ENCODE data around the gene MYF6.
A peak's percentile ranks its signal among the peaks of the same experiment; 100 is the strongest.

MYF6 gene

DNA sequence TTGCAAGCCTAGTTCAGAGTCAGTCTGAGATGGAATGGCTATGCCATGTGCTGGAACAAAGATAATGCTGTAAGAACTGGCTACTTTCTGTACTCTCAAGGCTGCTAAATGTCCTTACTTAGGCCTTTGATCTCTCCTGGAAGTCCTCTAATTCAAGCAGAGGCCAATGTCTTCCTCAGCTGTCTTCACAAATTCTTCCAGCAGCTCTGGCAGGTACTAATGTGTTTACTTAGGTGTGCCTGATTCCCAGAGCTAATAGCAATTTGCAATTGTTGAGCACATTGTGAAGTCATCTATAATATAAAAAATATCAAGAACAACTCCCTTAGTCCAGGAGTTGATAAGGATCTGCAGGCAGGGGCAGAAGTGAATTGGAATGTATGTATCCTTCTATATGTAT, 5.4 kb downstream of the MYF6 start:
- Histone ChIP-seq H3K27ac (ENCODE audit: low read depth, low read length) (no peak overlapping the region), H3K4me1 (ENCODE audit: control insufficient read depth, low read depth, low read length) (peaks cover 5% of the 10 kb centered on the region), H3K36me3 (ENCODE audit: control insufficient read depth, insufficient read depth, low read length) (no peaks in the 10 kb centered on the region), H2BK120ac (ENCODE audit: low read depth, low read length) (no peak overlapping the region), H4K8ac (ENCODE audit: low read depth, low read length) (no peak overlapping the region), H2AK5ac (ENCODE audit: low read length) (no peak overlapping the region), H3K9ac (ENCODE audit: low read length) (no peak overlapping the region), H2BK5ac (ENCODE audit: low read length) (no peak overlapping the region), H3K4me3 (ENCODE audit: low read length) (no peak overlapping the region), H3K23ac (ENCODE audit: low read length) (no peak overlapping the region), H4K5ac (ENCODE audit: low read length) (no peak overlapping the region), H2BK15ac (replicated peaks; ENCODE audit: low read depth) (no peak overlapping the region), H3K4me2 (ENCODE audit: low read length) (no peak overlapping the region), H3K79me2 (ENCODE audit: control insufficient read depth, insufficient read depth, low read length) (no peaks in the 10 kb centered on the region), H3K18ac (ENCODE audit: low read length) (no peak overlapping the region), H3K79me1 (ENCODE audit: low read length) (no peaks in the 10 kb centered on the region), H3K56ac (ENCODE audit: low read length) (no peak overlapping the region), H3K4ac (ENCODE audit: low read depth, low read length) (no peak overlapping the region), H3K27me3 (ENCODE audit: insufficient read depth, low read length, poor library complexity) (peaks cover 2% of the 10 kb centered on the region)
- no peak for DNase-seq

- H2BK5ac ChIP-seq (ENCODE audit: low read length), result no peak overlapping the region
- H3K23ac ChIP-seq (ENCODE audit: low read length), result no peak overlapping the region
- H3K4me1 ChIP-seq (ENCODE audit: control insufficient read depth, low read depth, low read length), result peaks cover 5% of the 10 kb centered on the region
- H3K4me3 ChIP-seq (ENCODE audit: low read length), result no peak overlapping the region
- H2BK15ac ChIP-seq (replicated peaks; ENCODE audit: low read depth), result no peak overlapping the region
- H2BK120ac ChIP-seq (ENCODE audit: low read depth, low read length), result no peak overlapping the region
- H3K27ac ChIP-seq (ENCODE audit: low read depth, low read length), result no peak overlapping the region
- no peak overlapping the region for H2AK5ac ChIP-seq (ENCODE audit: low read length)
- no peak overlapping the region for H4K5ac ChIP-seq (ENCODE audit: low read length)
- no peak overlapping the region for H3K9ac ChIP-seq (ENCODE audit: low read length)
- H3K18ac ChIP-seq (ENCODE audit: low read length), result no peak overlapping the region
- no peak for DNase-seq
- no peaks in the 10 kb centered on the region for H3K36me3 ChIP-seq (ENCODE audit: control insufficient read depth, insufficient read depth, low read length)
- peaks cover 2% of the 10 kb centered on the region for H3K27me3 ChIP-seq (ENCODE audit: insufficient read depth, low read length, poor library complexity)
- no peaks in the 10 kb centered on the region for H3K79me1 ChIP-seq (ENCODE audit: low read length)
- no peaks in the 10 kb centered on the region for H3K79me2 ChIP-seq (ENCODE audit: control insufficient read depth, insufficient read depth, low read length)
- no CpG with 5 or more reads among the region's 4 CpGs for WGBS (ENCODE audit: extremely low coverage, insufficient coverage, low lambda C conversion rate)
- H3K4ac ChIP-seq (ENCODE audit: low read depth, low read length), result no peak overlapping the region
- H4K8ac ChIP-seq (ENCODE audit: low read depth, low read length), result no peak overlapping the region
- H3K4me2 ChIP-seq (ENCODE audit: low read length), result no peak overlapping the region
- H3K56ac ChIP-seq (ENCODE audit: low read length), result no peak overlapping the region
Measured at GRCh38 chr12:80713419-80713818, 6.0 kb downstream of the MYF6 start.

DNA sequence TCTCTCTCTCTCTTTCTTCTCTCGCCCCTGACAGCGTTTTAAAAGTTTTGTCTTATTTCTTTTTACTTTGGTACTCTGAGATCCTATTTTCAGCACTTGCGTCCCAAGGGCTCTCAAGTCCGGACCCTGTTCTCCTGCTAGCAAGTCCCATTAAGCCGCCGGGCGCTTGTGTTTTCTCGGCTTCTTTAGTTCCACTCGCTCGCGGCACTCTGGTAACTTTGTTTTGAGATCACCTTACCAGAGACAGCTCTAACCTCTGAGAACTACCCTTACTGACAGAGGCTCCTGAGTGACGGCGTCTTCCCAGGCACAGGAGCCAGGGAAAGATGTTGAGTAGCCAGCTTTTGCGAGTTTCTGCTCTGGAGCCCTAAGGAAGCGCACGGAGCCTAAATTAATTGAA, 6.6 kb downstream of the MYF6 start:
- Histone ChIP-seq H3K79me2 (ENCODE audit: control insufficient read depth, insufficient read depth, low read length) (no peaks in the 10 kb centered on the region), H3K4me2 (ENCODE audit: low read length) (peak overlapping the region; percentile 32), H3K4me3 (ENCODE audit: low read length) (no peak overlapping the region), H3K4me1 (ENCODE audit: control insufficient read depth, low read depth, low read length) (peaks cover 5% of the 10 kb centered on the region), H3K27ac (ENCODE audit: low read depth, low read length) (no peak overlapping the region), H3K18ac (ENCODE audit: low read length) (no peak overlapping the region), H3K79me1 (ENCODE audit: low read length) (no peaks in the 10 kb centered on the region), H2BK5ac (ENCODE audit: low read length) (no peak overlapping the region), H2BK15ac (replicated peaks; ENCODE audit: low read depth) (no peak overlapping the region), H3K56ac (ENCODE audit: low read length) (peak overlapping the region; percentile 22), H2BK120ac (ENCODE audit: low read depth, low read length) (no peak overlapping the region), H2AK5ac (ENCODE audit: low read length) (no peak overlapping the region), H3K9ac (ENCODE audit: low read length) (peak overlapping the region; percentile 32), H4K8ac (ENCODE audit: low read depth, low read length) (peak overlapping the region; percentile 1), H3K36me3 (ENCODE audit: control insufficient read depth, insufficient read depth, low read length) (no peaks in the 10 kb centered on the region), H4K5ac (ENCODE audit: low read length) (no peak overlapping the region), H3K23ac (ENCODE audit: low read length) (no peak overlapping the region), H3K4ac (ENCODE audit: low read depth, low read length) (no peak overlapping the region), H3K27me3 (ENCODE audit: insufficient read depth, low read length, poor library complexity) (peaks cover 2% of the 10 kb centered on the region)
- no CpG with 5 or more reads among the region's 16 CpGs for WGBS (ENCODE audit: extremely low coverage, insufficient coverage, low lambda C conversion rate)
- DNase-seq, result peak; percentile 77

DNA sequence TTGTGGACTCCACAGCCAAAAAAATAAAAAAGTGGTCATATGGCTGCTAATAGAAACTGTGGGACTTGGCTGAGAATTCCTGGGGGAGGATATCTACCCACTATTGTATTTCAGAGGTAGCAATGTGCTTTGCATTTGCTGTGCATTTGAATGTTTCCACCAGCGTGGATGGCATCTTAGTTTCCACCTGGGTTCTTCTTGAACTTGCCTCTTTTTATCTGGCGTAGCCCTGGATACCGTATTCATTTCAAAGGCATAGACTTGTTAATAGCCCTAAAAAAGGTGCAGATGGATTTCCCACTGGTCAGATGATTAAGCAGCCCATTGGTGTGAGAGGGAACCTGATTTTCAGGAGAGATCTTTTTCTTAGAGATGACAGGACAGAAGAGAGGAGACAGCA, 7.4 kb downstream of the MYF6 start:
- Histone ChIP-seq H3K4me3 (ENCODE audit: low read length) (no peak overlapping the region), H3K27me3 (ENCODE audit: insufficient read depth, low read length, poor library complexity) (no peaks in the 10 kb centered on the region), H3K56ac (ENCODE audit: low read length) (no peak overlapping the region), H3K79me2 (ENCODE audit: control insufficient read depth, insufficient read depth, low read length) (no peaks in the 10 kb centered on the region), H2BK120ac (ENCODE audit: low read depth, low read length) (no peak overlapping the region), H3K27ac (ENCODE audit: low read depth, low read length) (no peak overlapping the region), H2BK15ac (replicated peaks; ENCODE audit: low read depth) (no peak overlapping the region), H3K36me3 (ENCODE audit: control insufficient read depth, insufficient read depth, low read length) (no peaks in the 10 kb centered on the region), H3K4ac (ENCODE audit: low read depth, low read length) (no peak overlapping the region), H3K4me2 (ENCODE audit: low read length) (no peak overlapping the region), H4K5ac (ENCODE audit: low read length) (no peak overlapping the region), H3K4me1 (ENCODE audit: control insufficient read depth, low read depth, low read length) (peaks cover 5% of the 10 kb centered on the region), H4K8ac (ENCODE audit: low read depth, low read length) (no peak overlapping the region), H2BK5ac (ENCODE audit: low read length) (no peak overlapping the region), H3K23ac (ENCODE audit: low read length) (no peak overlapping the region), H2AK5ac (ENCODE audit: low read length) (no peak overlapping the region), H3K18ac (ENCODE audit: low read length) (no peak overlapping the region), H3K9ac (ENCODE audit: low read length) (no peak overlapping the region), H3K79me1 (ENCODE audit: low read length) (no peaks in the 10 kb centered on the region)
- no CpG with 5 or more reads among the region's 3 CpGs for WGBS (ENCODE audit: extremely low coverage, insufficient coverage, low lambda C conversion rate)
- DNase-seq, result peak; percentile 23

GRCh38 chr12:80715713-80716249, 8.3 kb downstream of the MYF6 start:
- Histone ChIP-seq H4K5ac (ENCODE audit: low read length) (no peak overlapping the region), H3K56ac (ENCODE audit: low read length) (no peak overlapping the region), H3K79me1 (ENCODE audit: low read length) (no peaks in the 10 kb centered on the region), H3K4me3 (ENCODE audit: low read length) (no peak overlapping the region), H2AK5ac (ENCODE audit: low read length) (no peak overlapping the region), H3K36me3 (ENCODE audit: control insufficient read depth, insufficient read depth, low read length) (no peaks in the 10 kb centered on the region), H3K27ac (ENCODE audit: low read depth, low read length) (no peak overlapping the region), H3K79me2 (ENCODE audit: control insufficient read depth, insufficient read depth, low read length) (no peaks in the 10 kb centered on the region), H2BK5ac (ENCODE audit: low read length) (no peak overlapping the region), H3K23ac (ENCODE audit: low read length) (no peak overlapping the region), H3K18ac (ENCODE audit: low read length) (no peak overlapping the region), H3K27me3 (ENCODE audit: insufficient read depth, low read length, poor library complexity) (no peaks in the 10 kb centered on the region), H2BK120ac (ENCODE audit: low read depth, low read length) (no peak overlapping the region), H3K9ac (ENCODE audit: low read length) (no peak overlapping the region), H3K4me1 (ENCODE audit: control insufficient read depth, low read depth, low read length) (peaks cover 5% of the 10 kb centered on the region), H3K4me2 (ENCODE audit: low read length) (no peak overlapping the region), H2BK15ac (replicated peaks; ENCODE audit: low read depth) (no peak overlapping the region), H3K4ac (ENCODE audit: low read depth, low read length) (no peak overlapping the region), H4K8ac (ENCODE audit: low read depth, low read length) (no peak overlapping the region)
- DNase-seq, result peak; percentile 6
- no CpG with 5 or more reads among the region's 10 CpGs for WGBS (ENCODE audit: extremely low coverage, insufficient coverage, low lambda C conversion rate)

DNA sequence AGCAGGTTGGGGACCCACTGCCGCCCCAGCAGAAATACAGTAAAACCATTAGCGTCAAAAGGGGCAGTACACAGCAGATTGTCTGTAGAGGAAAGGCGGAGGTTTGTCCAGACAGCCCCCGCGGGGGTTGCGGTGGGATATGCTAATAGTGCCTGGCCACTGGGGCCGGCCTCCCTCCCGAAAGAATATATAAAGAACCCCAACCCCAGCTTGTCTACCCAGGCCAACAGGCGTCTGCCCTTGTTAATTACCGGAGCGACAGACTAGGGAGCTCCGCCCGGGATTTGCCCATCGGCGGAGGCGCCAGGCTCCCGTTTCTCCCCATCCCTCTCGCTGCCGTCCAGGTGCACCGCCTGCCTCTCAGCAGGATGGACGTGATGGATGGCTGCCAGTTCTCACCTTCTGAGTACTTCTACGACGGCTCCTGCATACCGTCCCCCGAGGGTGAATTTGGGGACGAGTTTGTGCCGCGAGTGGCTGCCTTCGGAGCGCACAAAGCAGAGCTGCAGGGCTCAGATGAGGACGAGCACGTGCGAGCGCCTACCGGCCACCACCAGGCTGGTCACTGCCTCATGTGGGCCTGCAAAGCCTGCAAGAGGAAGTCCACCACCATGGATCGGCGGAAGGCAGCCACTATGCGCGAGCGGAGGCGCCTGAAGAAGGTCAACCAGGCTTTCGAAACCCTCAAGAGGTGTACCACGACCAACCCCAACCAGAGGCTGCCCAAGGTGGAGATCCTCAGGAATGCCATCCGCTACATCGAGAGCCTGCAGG, 9.4 kb downstream of the MYF6 start, which contains the start of gene MYF5:
Gene MYF5 (plus strand): TSS at position 217 of the 774 bp plus-strand sequence. CDS start 152 bp downstream, at position 369.
- Histone ChIP-seq H3K79me1 (ENCODE audit: low read length) (no peaks in the 10 kb centered on the region), H3K23ac (ENCODE audit: low read length) (no peak within 1 kb of the TSS), H3K27ac (ENCODE audit: low read depth, low read length) (no peak within 1 kb of the TSS), H3K18ac (ENCODE audit: low read length) (no peak within 1 kb of the TSS), H3K27me3 (ENCODE audit: insufficient read depth, low read length, poor library complexity) (no peaks in the 10 kb centered on the region), H4K8ac (ENCODE audit: low read depth, low read length) (no peak within 1 kb of the TSS), H2AK5ac (ENCODE audit: low read length) (no peak within 1 kb of the TSS), H2BK15ac (replicated peaks; ENCODE audit: low read depth) (no peak within 1 kb of the TSS), H4K5ac (ENCODE audit: low read length) (no peak within 1 kb of the TSS), H3K4me2 (ENCODE audit: low read length) (no peak within 1 kb of the TSS), H3K79me2 (ENCODE audit: control insufficient read depth, insufficient read depth, low read length) (no peaks in the 10 kb centered on the region), H2BK120ac (ENCODE audit: low read depth, low read length) (no peak within 1 kb of the TSS), H2BK5ac (ENCODE audit: low read length) (no peak within 1 kb of the TSS), H3K4ac (ENCODE audit: low read depth, low read length) (no peak within 1 kb of the TSS), H3K4me1 (ENCODE audit: control insufficient read depth, low read depth, low read length) (peaks cover 5% of the 10 kb centered on the region), H3K36me3 (ENCODE audit: control insufficient read depth, insufficient read depth, low read length) (no peaks in the 10 kb centered on the region), H3K9ac (ENCODE audit: low read length) (no peak within 1 kb of the TSS), H3K4me3 (ENCODE audit: low read length) (no peak within 1 kb of the TSS), H3K56ac (ENCODE audit: low read length) (no peak within 1 kb of the TSS)
- no peak for DNase-seq
- WGBS (ENCODE audit: extremely low coverage, insufficient coverage, low lambda C conversion rate), result no CpG with 5 or more reads among the region's 45 CpGs
